Keratinocyte (primary cell): ENCODE results near the gene NECAB3. TPM values are rescaled to one million over a fixed set of nuclear protein-coding genes. Genes with fewer than 3 reads are reported as not detected.

Experiments used
- DNase-seq: peaks from one replicate; pipeline ENCODE4 v3.0.0-alpha.2; 2011; ENCODE audit warnings: low read depth, missing footprints, low spot score
- FAIRE-seq: peaks from 2 replicates; lab custom pipeline; 2011; peaks lifted over from hg19 to GRCh38; lab: Jason Lieb, UNC
- H2AFZ ChIP-seq: 2 replicates; pipeline ENCODE4 v1.6.0; 2012; ENCODE audit warnings: low read length, control low read depth, inconsistent platforms; ENCODE audit not compliant: control insufficient read depth
- H3K27ac ChIP-seq: 2 replicates; pipeline ENCODE4 v1.5.1; 2011; ENCODE audit warnings: low read length; ENCODE audit not compliant: control insufficient read depth, insufficient read depth
- H3K27me3 ChIP-seq: 3 replicates; pipeline ENCODE4 v1.6.0; 2011; ENCODE audit warnings: low read length; ENCODE audit not compliant: control insufficient read depth, insufficient read depth; ENCODE audit errors: extremely low read depth
- H3K36me3 ChIP-seq, 2 experiments: 2 replicates in 1 of 2; 3 replicates in 1 of 2; pipeline ENCODE4 v1.5.1; 2011; ENCODE audit warnings: low read length in 2 of 2, mild to moderate bottlenecking in 1 of 2; ENCODE audit not compliant: control insufficient read depth in 2 of 2, insufficient read depth in 2 of 2; ENCODE audit errors: extremely low read depth in 1 of 2
- H3K4me1 ChIP-seq: 3 replicates; pipeline ENCODE4 v1.5.1; 2011; ENCODE audit warnings: low read length; ENCODE audit not compliant: control insufficient read depth, insufficient read depth; ENCODE audit errors: extremely low read depth
- H3K4me2 ChIP-seq: 3 replicates; pipeline ENCODE4 v1.6.0; 2011; ENCODE audit warnings: low read depth, low read length; ENCODE audit not compliant: control insufficient read depth, insufficient read depth; ENCODE audit errors: extremely low read depth
- H3K4me3 ChIP-seq, 3 experiments: fragments of 200-600 bp in 1 of 3; sonication (generic) in 1 of 3; 2 replicates in 2 of 3; 3 replicates in 1 of 3; pipeline ENCODE4 v1.5.1; 2011 to 2016; ENCODE audit warnings: low read length in 3 of 3, mild to moderate bottlenecking in 3 of 3, control low read depth in 2 of 3, inconsistent platforms in 1 of 3, low read depth in 1 of 3, mixed read lengths in 1 of 3, mixed run types in 1 of 3, moderate library complexity in 1 of 3; ENCODE audit not compliant: control insufficient read depth in 2 of 3, insufficient read depth in 2 of 3; ENCODE audit errors: extremely low read depth in 1 of 3
- H3K79me2 ChIP-seq: 2 replicates; pipeline ENCODE4 v1.6.0; 2012; ENCODE audit warnings: low read length; ENCODE audit not compliant: control insufficient read depth, insufficient read depth
- H3K9ac ChIP-seq: 3 replicates; pipeline ENCODE4 v1.6.0; 2011; ENCODE audit warnings: low read length; ENCODE audit not compliant: control insufficient read depth, insufficient read depth; ENCODE audit errors: extremely low read depth
- H3K9me1 ChIP-seq: 3 replicates; pipeline ENCODE4 v1.6.0; 2011; ENCODE audit warnings: low read length; ENCODE audit not compliant: control insufficient read depth, insufficient read depth; ENCODE audit errors: extremely low read depth
- H3K9me3 ChIP-seq: 2 replicates; pipeline ENCODE4 v1.5.1; 2012; ENCODE audit warnings: low read depth, low read length; ENCODE audit not compliant: control insufficient read depth
- H4K20me1 ChIP-seq: 3 replicates; pipeline ENCODE4 v1.6.0; 2011; ENCODE audit warnings: low read length; ENCODE audit not compliant: control insufficient read depth, insufficient read depth; ENCODE audit errors: extremely low read depth
- CTCF ChIP-seq, 3 experiments: IDR thresholded peaks in 1 of 3; conservative IDR thresholded peaks in 1 of 3; optimal IDR thresholded peaks in 1 of 3; 2 replicates in 2 of 3; 3 replicates in 1 of 3; pipeline versions ENCODE3 to v1.5.1; 2011; ENCODE audit warnings: low read length in 3 of 3, mild to moderate bottlenecking in 3 of 3, moderate library complexity in 2 of 3, control low read depth in 1 of 3, inconsistent platforms in 1 of 3; ENCODE audit not compliant: insufficient read depth in 2 of 3; ENCODE audit errors: extremely low read depth in 1 of 3
- EZH2 ChIP-seq: IDR thresholded peaks from one replicate; pipeline ENCODE4 v1.6.1; 2012; ENCODE audit warnings: inconsistent platforms, mild to moderate bottlenecking, low read length, moderate library complexity
- dilution Hi-C: fragments of 300-500 bp; cut with MboI; formaldehyde crosslinking; loops from one replicate; pipeline ENCODE4 v1.7.0; 2020; ENCODE audit warnings: low sequenced_read_pairs; ENCODE audit not compliant: extremely low pct_ligation_motif_present
- polyA plus RNA-seq, 5 experiments: library from polyadenylated mRNA; depleted of rRNA in 3 of 5; stranded (reverse) in 3 of 5; stranded (forward) in 1 of 5; unstranded in 1 of 5; fragments of >200 nt; gene quantifications; 1 replicate in 1 of 5; 2 replicates in 3 of 5; 3 replicates in 1 of 5; pipeline versions ENCODE4 v1.2.1 to v1.2.3, GENCODE V29; 2011 to 2012; ENCODE audit warnings: missing spikeins in 2 of 5, low read depth in 1 of 5, low replicate concordance in 1 of 5

NECAB3 gene
- polyA plus RNA-seq, 1 donor (not counting 4 experiments of a cell fraction or from before 2014, with no cell fraction given) = 4.6 TPM

GRCh38 chr20:33686984-33687366 lies 12.7 kb upstream of the NECAB3 start:
- TF ChIP-seq CTCF (optimal IDR thresholded peaks at IDR 0.05 in 1 of 3, IDR thresholded peaks at IDR 0.05 in 1 of 3, conservative IDR thresholded peaks at IDR 0.05 in 1 of 3; ENCODE audit: extremely low read depth in 1 of 3, insufficient read depth in 2 of 3, low read length in 3 of 3) (no peak), EZH2 (no peak)
- peak overlapping the region; percentile 79 for H2AFZ ChIP-seq
- H3K27ac ChIP-seq = no peak overlapping the region
- no peaks in the 10 kb centered on the region for H3K9me3 ChIP-seq
- no peak for DNase-seq
- H3K9me1 ChIP-seq = no peaks in the 10 kb centered on the region
- peak overlapping the region in 1 of 3 experiments; percentile 61 for H3K4me3 ChIP-seq
- peaks cover 13% of the 10 kb centered on the region for H3K4me1 ChIP-seq
- peak overlapping the region; percentile 60 for H3K4me2 ChIP-seq
- dilution Hi-C loops = no loop called here
- H3K27me3 ChIP-seq = no peaks in the 10 kb centered on the region
- H4K20me1 ChIP-seq = no peaks in the 10 kb centered on the region
- peaks cover 12% of the 10 kb centered on the region for H3K79me2 ChIP-seq
- H3K9ac ChIP-seq = peak overlapping the region; percentile 9
- no peak for FAIRE-seq
- no peaks in the 10 kb centered on the region for H3K36me3 ChIP-seq

DNA sequence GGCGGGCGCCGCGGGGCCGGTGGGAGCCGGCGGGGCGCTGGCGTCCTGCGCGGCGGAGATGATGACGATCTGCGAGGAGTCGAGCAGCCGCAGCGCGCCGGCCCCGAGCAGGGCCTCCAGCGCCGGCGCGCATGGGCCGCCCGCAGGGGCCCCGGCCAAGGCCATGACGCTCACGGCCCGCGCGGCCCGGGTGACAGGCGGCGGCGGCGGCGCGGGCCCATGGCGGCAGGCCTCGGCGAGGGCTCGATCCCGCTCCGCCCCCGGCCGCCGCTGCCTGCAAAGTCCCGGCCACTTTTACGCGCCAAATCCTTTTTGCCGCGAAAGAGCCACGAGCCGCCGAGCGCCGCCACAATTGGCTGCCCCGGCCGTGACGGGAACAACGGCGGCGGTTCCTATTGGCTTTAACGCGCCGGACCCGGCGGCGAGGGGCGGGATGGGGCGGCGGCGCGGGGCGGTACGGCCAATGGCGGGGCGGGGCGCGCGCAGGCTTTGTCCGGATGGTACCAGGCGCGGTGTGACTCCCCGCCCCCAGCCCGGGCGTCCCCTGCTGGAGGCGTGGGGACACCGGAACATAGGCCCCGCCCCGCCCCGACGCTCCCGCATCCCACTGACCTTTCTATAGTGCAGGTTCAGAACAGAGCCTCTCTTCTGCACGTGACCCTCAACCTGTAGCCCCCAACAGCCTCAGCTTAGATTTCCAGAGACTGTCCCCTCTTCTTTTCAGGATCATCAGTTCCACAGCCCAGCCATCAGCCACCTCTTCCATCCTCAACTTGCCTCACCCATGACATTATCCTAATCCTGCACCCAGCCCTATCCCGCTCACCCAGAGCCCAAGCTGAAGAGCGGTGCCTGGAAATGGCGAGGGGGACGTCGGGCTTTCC lies 12.1 kb upstream of the NECAB3 start, which contains the start of gene E2F1:
Gene E2F1 (minus strand): TSS at position 286 of the 884 bp plus-strand sequence. CDS start 121 bp downstream, at position 165.
- dilution Hi-C loops = no loop called here
- Histone ChIP-seq H3K9me3 (no peaks in the 10 kb centered on the region), H2AFZ (peak within 1 kb of the TSS; percentile 79), H3K9me1 (no peaks in the 10 kb centered on the region), H3K79me2 (peaks cover 12% of the 10 kb centered on the region), H3K36me3 (no peaks in the 10 kb centered on the region), H3K27ac (peak within 1 kb of the TSS; percentile 38), H3K4me3 (peak within 1 kb of the TSS; percentile 27 to 84 (median 73)), H3K4me1 (peaks cover 13% of the 10 kb centered on the region), H4K20me1 (no peaks in the 10 kb centered on the region), H3K4me2 (peak within 1 kb of the TSS; percentile 95), H3K27me3 (no peaks in the 10 kb centered on the region), H3K9ac (peak within 1 kb of the TSS; percentile 64)
- DNase-seq (no peak), FAIRE-seq (no peak)
- TF ChIP-seq EZH2 (no peak), CTCF (optimal IDR thresholded peaks at IDR 0.05 in 1 of 3, IDR thresholded peaks at IDR 0.05 in 1 of 3, conservative IDR thresholded peaks at IDR 0.05 in 1 of 3; ENCODE audit: extremely low read depth in 1 of 3, insufficient read depth in 2 of 3, low read length in 3 of 3) (peak in 2 of 3 experiments; percentile 21 to 33)
